Keratinocyte (primary cell): ENCODE data around the gene CDK14.

Experiments used
- EZH2 ChIP-seq: IDR thresholded peaks from one replicate; pipeline ENCODE4 v1.6.1; 2012; ENCODE audit warnings: inconsistent platforms, mild to moderate bottlenecking, low read length, moderate library complexity
- TF ChIP-seq, protein P1 (sequence below), 3 experiments: IDR thresholded peaks in 1 of 3; conservative IDR thresholded peaks in 1 of 3; optimal IDR thresholded peaks in 1 of 3; 2 replicates in 2 of 3; 3 replicates in 1 of 3; pipeline versions ENCODE3 to v1.5.1; 2011; ENCODE audit warnings: low read length in 3 of 3, mild to moderate bottlenecking in 3 of 3, moderate library complexity in 2 of 3, control low read depth in 1 of 3, inconsistent platforms in 1 of 3; ENCODE audit not compliant: insufficient read depth in 2 of 3; ENCODE audit errors: extremely low read depth in 1 of 3

DNA sequence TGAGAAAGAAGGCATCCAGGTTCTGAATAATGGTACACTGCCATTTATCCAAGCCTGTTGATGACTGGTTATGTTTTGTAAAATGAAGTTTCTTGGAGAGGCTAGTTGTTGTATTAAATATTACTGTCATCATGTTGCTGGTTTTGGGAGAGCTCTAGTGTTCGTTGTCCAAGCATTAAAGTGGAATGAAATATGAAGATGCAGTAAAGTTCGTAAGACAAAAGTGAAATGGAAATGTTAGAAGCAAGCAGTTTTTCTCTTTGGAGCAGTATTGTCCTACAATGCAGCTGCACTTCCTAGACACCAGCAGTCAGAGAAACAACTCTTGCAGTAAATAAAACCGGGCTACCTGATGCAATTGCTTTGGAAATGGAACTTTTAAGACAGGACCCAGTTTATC, 511.3 kb downstream of the CDK14 start:
- TF ChIP-seq, protein P1, sequence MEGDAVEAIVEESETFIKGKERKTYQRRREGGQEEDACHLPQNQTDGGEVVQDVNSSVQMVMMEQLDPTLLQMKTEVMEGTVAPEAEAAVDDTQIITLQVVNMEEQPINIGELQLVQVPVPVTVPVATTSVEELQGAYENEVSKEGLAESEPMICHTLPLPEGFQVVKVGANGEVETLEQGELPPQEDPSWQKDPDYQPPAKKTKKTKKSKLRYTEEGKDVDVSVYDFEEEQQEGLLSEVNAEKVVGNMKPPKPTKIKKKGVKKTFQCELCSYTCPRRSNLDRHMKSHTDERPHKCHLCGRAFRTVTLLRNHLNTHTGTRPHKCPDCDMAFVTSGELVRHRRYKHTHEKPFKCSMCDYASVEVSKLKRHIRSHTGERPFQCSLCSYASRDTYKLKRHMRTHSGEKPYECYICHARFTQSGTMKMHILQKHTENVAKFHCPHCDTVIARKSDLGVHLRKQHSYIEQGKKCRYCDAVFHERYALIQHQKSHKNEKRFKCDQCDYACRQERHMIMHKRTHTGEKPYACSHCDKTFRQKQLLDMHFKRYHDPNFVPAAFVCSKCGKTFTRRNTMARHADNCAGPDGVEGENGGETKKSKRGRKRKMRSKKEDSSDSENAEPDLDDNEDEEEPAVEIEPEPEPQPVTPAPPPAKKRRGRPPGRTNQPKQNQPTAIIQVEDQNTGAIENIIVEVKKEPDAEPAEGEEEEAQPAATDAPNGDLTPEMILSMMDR (optimal IDR thresholded peaks at IDR 0.05 in 1 of 3, IDR thresholded peaks at IDR 0.05 in 1 of 3, conservative IDR thresholded peaks at IDR 0.05 in 1 of 3; ENCODE audit: extremely low read depth in 1 of 3, insufficient read depth in 2 of 3, low read length in 3 of 3), result no peak
- no peak for TF ChIP-seq EZH2
